Glutamatergic neuron (in vitro differentiated cells): ENCODE data around the gene ATP9B. TPM values are rescaled to one million over a fixed set of nuclear protein-coding genes. Genes with fewer than 3 reads are reported as not detected.

Experiments
- DNase-seq: peaks from one replicate; pipeline ENCODE4 v3.0.0; 2022
- H3K27ac Mint-ChIP-seq: one replicate; pipeline ENCODE4 v1.8.0; 2020; ENCODE audit warnings: mild to moderate bottlenecking, mixed read lengths, inconsistent platforms; ENCODE audit not compliant: unreplicated experiment
- H3K27me3 Mint-ChIP-seq: one replicate; pipeline ENCODE4 v1.8.0; 2020; ENCODE audit warnings: mild to moderate bottlenecking, moderate library complexity, mixed read lengths, inconsistent platforms; ENCODE audit not compliant: unreplicated experiment
- H3K36me3 Mint-ChIP-seq: one replicate; pipeline ENCODE4 v1.8.0; 2020; ENCODE audit warnings: mild to moderate bottlenecking, mixed read lengths, inconsistent platforms; ENCODE audit not compliant: unreplicated experiment
- H3K4me1 Mint-ChIP-seq: one replicate; pipeline ENCODE4 v1.8.0; 2020; ENCODE audit warnings: mild to moderate bottlenecking, low read depth, mixed read lengths, inconsistent platforms; ENCODE audit not compliant: unreplicated experiment
- H3K4me3 Mint-ChIP-seq: one replicate; pipeline ENCODE4 v1.8.0; 2020; ENCODE audit warnings: mild to moderate bottlenecking, mixed read lengths, inconsistent platforms; ENCODE audit not compliant: unreplicated experiment
- H3K9me3 Mint-ChIP-seq: one replicate; pipeline ENCODE4 v1.8.0; 2020; ENCODE audit warnings: mild to moderate bottlenecking, moderate library complexity, mixed read lengths, inconsistent platforms; ENCODE audit not compliant: unreplicated experiment
- CTCF ChIP-seq: fragments of 200-600 bp; sonication (generic); IDR thresholded peaks from one replicate; pipeline ENCODE4 v1.5.0; 2021; ENCODE audit not compliant: partially characterized antibody, unreplicated experiment
- total RNA-seq: library from RNA; stranded (reverse); fragmentation: NEBNext Ultra II Directional; extraction: Animal tissue kit (Norgen Biotek cat#: 25700); gene quantifications from one replicate; pipeline ENCODE4 v1.2.1, GENCODE V29; 2021; ENCODE audit not compliant: unreplicated experiment

ATP9B gene
- total RNA-seq, 1 donor from 2014 or later: 62.6 TPM

GRCh38 chr18:79405019-79405780, 336.0 kb downstream of the ATP9B start:
- H3K4me3 Mint-ChIP-seq: peak overlapping the region; percentile 4
- peaks cover 20% of the 10 kb centered on the region for H3K4me1 Mint-ChIP-seq
- H3K27me3 Mint-ChIP-seq: peaks cover 4% of the 10 kb centered on the region
- H3K27ac Mint-ChIP-seq: no peak overlapping the region
- peaks cover 2% of the 10 kb centered on the region for H3K9me3 Mint-ChIP-seq
- DNase-seq: peak; percentile 4
- no peaks in the 10 kb centered on the region for H3K36me3 Mint-ChIP-seq
- no peak for TF ChIP-seq CTCF

GRCh38 chr18:79405781-79406575, 336.8 kb downstream of the ATP9B start:
- Mint-ChIP-seq H3K27ac (no peak overlapping the region), H3K36me3 (no peaks in the 10 kb centered on the region), H3K9me3 (peaks cover 2% of the 10 kb centered on the region), H3K4me3 (no peak overlapping the region), H3K4me1 (peaks cover 20% of the 10 kb centered on the region), H3K27me3 (peaks cover 4% of the 10 kb centered on the region)
- no peak for TF ChIP-seq CTCF
- DNase-seq: peak; percentile 4

GRCh38 chr18:79406708-79407107, 337.5 kb downstream of the ATP9B start:
- DNase-seq: peak; percentile 7
- Mint-ChIP-seq H3K27ac (no peak overlapping the region), H3K27me3 (peaks cover 4% of the 10 kb centered on the region), H3K36me3 (no peaks in the 10 kb centered on the region), H3K4me1 (peaks cover 20% of the 10 kb centered on the region), H3K4me3 (no peak overlapping the region), H3K9me3 (peaks cover 2% of the 10 kb centered on the region)
- no peak for TF ChIP-seq CTCF

- Mint-ChIP-seq H3K4me1 (peaks cover 13% of the 10 kb centered on the region), H3K36me3 (peaks cover 10% of the 10 kb centered on the region), H3K27ac (no peak overlapping the region), H3K4me3 (no peak overlapping the region), H3K9me3 (peaks cover 2% of the 10 kb centered on the region), H3K27me3 (peaks cover 6% of the 10 kb centered on the region)
- TF ChIP-seq CTCF: no peak
- DNase-seq: no peak
Observed at GRCh38 chr18:79409313-79409712, 340.1 kb downstream of the ATP9B start.
